SHP77 (cell line): Measurements from ENCODE around the gene TLE4.
"Not testable (repeated sequence)": the region's sequence is repeated elsewhere in the genome, so short reads cannot be mapped to it uniquely, and the experiment has no call there.

Experiments
- DNase-seq, 2 experiments: peaks; one replicate each; lab custom pipeline; 2025; lab: John Stamatoyannopoulos, UW

Gene TLE4

DNA sequence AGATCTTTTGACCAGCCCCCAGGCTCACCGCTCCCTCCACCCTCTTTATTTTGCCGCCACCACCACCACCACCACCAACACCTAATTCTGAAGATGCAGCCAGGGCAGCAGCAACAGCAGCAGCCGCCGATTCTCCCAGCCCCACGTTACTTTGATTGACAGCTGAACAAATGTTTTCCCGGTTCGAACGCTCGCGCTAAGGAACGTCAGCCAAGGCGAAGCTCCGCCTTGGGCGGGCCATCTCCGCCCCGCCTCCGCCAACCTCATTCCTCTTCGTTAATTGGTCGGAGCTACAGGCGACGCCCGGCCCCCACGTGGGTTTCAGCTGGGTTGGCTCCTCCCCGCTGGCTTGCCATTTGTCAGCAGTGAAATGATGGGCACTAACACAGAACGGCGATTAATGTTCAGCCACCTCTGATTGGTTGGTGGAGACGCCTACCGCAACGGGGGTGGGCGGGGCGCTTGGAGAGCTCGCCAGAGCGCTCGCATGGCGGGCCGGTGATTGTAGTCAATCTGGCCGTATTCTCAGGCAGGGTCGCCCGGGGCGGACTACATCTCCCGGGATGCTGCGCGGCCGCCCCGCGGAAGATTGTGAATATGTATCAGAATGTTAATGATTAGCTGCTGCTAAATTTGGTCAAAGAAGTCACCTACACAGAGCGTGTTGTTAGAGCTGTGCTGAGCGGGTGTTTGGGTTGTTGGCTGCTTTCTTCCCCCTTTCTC is at the start of gene TLE4:
TLE4 (plus strand) TSS at position 657 of the 723 bp plus-strand sequence. CDS start 826 bp downstream, outside the sequence.
- DNase-seq: peak; percentile 92 to 97

DNA sequence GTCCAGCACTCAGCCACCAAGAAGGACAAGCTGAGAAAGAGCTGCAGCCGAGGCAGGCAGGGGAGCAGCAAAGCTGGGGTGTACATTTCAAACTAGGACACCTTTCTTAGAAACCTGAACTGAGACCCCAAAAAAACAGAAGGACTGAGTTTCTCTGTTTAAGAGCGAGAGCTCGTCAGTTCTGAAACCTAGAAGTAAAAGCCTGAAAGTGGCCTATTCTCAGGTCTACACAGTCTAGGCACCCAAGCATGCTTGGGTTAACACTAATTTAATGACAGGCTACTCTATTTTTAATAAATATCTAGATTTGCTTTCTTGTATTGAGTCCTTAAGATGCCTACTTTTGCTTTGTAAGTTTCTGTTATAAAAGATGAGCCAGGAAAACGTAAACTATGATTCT is 49.0 kb upstream of the TLE4 start:
- DNase-seq: no peak

DNA sequence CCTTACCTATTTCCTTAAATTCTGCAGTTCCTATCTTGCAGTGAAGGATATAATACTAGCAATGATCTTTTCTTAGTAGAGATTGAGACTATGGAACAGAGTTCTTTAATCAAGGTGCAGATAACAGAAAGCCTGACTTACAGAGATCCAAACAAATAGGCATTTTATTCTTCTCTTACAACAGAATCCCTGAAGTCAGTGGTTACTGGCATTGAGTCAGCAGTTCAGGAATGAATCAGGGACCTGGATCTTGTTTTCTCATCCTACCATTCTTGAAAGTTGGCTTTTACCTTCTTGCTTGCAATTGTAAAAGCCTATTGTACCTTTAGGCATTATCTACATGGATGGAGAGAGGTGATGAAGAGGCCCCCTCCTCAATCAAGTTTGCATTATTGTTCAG is 47.5 kb upstream of the TLE4 start:
- DNase-seq: no peak

DNA sequence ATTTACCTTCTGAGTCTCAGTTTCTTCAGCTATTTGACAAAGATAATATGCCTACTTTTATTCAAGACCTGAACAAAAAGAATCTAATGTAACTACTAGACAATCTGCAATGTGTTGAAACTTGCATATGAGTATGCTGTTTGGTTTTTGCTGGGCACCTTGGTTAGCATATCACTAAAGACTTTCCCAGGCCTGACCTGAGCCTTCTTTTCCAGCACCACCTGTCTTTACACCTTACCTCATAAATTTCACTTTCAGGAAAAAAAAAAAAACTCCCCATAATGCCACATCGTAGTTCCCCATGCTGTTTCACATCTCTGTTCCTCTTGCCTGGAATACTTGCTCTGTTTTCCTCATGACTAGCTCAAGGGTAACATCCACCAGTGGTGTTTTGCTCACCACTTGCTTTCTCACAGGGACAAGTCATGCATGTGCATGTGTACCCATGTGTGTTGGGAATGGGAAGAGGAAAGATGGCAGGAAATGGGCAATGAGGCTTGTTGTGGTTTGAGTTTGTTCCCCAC is 45.6 kb upstream of the TLE4 start:
- no peak for DNase-seq

DNA sequence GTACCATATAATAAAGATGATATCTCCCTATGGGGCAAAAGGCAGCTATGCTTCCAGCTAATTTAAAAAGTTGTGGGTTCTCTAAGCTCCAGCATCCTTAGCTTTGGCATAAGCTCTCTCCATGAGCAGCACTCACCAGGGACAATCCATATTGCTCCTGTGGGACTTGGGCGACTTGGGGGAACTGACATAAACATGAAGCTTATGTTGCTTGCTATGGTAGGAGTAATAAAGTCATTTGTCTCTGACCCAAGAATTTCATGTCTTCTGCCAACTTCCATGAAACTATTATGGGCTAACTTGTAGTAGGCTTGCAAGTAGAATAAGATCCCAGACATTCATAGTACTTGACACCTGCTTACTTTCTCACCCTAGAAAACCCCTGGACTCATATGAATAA is 36.2 kb upstream of the TLE4 start:
- no peak for DNase-seq

DNA sequence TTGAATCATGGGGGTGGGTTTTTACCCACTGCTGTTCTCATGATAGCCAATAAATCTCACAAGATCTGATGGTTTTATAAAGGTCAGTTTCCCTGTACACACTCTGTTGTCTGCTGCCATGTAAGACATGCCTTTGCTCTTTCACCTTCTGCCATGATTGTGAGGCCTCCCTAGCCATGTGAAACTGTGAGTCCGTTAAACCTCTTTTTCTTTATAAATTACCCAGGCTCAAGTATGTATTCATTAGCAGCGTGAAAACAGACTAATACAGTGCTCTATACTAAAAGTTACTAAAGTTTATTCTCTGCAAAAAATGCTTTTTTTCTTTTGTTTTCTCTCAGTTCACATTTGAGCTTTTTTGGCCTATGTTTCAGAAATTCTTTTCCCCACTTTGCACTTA is 33.9 kb upstream of the TLE4 start:
- DNase-seq: no peak

DNA sequence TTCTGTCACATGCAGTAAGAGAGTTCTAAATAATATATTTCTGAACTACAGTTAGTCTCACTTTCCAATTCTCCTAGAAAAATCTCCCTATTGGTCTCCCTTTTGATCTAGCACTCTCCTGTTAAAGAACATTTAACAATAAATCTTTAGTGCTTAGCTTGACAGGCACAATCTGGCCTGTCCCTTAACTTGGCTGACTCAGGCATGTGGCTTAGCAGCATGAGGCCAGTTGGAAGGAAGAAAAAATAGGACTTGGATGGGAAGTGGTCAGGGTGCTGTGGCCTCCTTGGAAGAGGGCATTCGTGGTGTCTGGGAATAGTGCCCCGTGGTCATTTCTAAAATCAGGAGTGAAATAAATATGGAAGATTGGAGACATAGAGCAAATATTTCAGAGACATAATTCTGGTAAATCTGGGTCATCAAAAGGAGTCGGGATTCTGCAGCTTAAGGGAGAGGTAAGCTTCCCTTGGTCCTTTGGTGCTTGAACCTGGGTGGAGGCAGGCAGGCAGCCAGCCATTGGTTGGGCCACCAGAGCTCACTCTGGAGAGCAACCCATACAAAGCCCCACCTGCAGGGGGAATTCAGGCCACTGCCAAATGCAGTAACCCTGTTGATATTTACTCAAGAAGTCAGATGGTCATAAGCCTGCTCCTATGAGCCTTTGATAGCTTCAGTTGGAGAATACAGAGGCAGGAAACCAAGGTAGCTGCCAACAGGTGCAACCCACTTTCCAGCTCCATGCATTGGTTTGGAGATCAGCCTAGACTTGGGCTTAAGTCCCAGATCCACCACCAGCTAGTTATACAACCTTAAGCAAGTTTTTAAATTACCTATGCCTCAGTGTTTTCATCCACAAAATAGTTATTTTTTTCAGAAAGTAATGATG is 28.8 kb upstream of the TLE4 start:
- DNase-seq: peak in 1 of 2 experiments; percentile 12

DNA sequence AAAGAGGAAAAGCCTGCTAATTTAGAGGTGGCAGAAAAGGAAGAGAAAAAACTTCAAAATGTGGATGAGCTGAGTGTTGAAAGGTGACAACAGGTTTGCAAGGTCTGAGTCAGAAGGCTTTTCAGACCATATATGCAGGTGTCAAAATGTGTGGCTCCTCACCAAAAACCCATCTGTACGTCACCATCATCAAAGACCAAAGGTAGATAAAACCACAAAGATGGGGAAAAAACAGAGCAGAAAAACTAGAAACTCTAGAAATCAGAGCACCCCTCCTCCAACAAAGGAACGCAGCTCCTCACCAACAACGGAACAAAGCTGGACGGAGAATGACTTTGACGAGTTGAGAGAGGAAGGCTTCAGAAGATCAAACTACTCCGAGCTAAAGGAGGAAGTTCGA is 27.4 kb upstream of the TLE4 start:
- not testable (repeated sequence) for DNase-seq

DNA sequence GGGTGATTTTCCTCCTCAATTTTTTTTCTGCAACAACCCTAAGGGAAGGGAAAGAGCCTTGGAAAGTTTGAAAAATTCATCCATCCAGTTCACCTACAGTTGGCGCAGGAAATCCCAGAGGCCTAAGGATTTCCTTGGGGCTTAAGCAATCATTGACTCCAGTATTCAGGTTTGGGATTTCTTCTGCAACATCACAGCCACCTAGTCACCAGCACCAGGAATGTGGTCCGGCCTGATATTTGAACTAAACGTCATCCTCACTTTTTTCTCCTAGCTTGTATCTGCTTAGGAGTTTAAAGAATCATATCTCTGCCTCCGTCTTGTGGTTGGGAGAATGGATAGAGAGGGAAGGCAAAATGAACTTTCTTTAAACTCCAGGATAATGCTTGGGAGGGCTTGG is 20.2 kb upstream of the TLE4 start:
- no peak for DNase-seq

DNA sequence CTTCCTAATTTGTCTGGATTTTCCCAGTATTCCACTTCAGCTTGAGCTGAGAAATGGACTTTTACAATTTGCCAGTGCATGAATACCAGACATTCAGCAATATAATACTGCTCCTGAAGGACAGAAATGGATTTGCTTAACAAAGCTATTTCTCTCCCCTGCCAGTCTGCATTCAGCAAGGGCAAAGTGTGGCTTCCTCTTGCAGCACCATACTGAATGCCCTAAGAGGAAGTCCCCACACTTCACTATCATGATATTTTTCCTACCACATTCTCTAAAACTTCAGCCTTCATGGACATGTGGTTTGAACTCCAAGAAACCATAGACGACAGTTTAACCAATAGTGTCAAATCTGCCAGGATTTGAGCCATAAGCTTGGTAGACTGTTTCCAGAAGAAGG is 19.8 kb upstream of the TLE4 start:
- DNase-seq: no peak

DNA sequence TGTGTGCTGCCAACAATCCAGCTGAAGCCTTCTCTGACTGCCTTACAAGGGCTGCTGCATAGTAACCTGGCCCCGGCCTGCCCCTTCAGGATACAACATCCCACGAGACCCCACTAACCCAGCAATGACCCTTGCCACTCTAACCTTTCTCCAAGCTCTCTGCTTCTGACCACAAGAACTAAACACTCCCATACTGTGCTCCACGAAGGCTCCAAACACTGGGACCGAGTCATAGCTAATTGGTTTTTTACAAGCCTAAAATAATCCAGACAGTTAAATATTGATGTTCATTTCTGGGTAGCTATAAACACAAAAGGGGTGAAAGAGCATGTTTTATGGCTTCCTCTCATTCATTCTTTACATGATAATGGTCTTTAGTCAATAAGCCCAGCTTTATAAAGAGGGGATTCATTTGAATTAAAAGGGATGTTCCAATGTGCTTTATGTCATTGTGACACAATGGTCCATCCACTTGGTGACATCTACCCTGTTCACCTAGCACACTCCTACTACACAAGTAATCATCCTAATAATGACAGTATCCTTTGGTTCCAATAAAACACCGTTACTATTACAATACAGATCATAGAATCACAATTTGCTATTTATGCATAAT is 16.2 kb upstream of the TLE4 start:
- no peak for DNase-seq

DNA sequence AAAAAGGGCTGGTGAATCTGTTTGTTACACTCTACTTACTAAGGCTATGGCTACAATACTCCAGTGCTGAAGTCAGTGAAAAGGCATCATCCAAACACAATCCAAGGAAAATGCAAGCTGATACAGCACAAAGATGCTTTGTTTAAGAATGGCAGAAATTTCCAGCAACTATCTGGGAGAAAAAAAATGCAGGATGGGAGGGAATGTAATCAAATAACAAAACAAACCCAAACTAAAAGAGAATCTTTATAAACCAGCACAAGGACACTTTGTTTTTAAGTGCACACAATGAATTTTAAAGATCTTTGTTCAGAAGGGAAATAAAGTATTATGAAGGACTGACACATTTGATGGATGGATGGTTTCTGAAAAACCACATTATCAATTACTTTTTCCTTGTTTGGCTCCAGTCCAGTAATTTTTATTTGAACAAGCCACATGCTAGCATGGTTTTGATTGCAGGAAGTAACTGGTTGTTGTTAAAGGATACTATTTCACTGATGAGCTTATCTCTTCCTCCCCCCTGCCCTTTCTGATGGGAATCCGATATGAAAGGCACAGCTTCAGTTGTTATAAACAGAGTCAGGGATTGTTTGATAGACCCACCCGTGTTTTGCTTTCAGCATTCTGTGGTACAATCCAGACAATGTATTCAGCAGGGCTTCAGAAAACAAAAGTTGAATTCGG is 12.1 kb upstream of the TLE4 start:
- DNase-seq: no peak

DNA sequence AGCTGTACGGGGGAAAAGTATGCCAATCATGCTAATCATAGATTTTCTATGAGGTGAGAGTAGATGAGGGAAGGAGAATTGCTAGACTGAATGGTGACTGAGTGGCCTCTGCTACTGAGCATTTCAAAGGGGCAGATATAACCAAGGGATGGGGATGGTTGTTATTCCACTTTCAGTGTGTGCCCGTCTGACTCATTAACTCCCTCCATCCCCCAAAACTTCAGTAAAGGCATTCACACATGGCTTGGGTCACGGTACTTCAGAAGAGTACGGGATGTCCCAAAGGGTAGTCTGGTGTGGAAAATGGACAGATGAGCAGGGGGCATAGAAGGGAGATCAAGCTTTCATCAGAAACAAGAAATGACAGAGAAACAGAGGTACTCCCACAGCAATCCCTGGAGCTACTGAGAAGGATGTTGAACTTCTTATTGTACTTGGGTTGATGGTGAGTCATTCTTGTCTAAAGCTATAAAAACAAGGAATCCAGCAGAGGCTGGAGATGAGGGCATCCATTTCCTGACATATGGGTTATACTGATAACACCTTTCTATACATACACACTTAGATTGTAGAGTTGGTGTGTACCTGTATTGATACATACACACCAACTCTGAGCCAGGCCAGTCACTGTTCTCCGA is 8.9 kb upstream of the TLE4 start:
- DNase-seq: no peak

DNA sequence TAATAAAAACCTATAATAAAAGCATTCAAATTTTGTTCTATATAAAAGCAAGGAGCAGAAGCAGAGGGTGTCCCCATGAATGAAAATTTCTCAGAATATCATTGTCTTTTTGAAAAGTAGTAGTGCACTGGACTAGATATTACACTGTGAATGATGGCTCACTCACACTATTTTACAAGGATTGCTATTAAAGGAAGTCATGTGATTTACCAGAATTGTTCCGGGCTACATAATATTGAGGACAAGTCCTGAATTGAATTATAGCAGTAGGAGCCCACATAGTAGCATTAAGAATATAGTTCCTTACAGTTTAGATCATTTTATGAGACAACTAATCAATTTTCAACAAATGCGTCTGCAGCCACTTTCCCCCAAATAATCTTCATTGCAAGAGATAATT is 7.7 kb upstream of the TLE4 start:
- DNase-seq: no peak

DNA sequence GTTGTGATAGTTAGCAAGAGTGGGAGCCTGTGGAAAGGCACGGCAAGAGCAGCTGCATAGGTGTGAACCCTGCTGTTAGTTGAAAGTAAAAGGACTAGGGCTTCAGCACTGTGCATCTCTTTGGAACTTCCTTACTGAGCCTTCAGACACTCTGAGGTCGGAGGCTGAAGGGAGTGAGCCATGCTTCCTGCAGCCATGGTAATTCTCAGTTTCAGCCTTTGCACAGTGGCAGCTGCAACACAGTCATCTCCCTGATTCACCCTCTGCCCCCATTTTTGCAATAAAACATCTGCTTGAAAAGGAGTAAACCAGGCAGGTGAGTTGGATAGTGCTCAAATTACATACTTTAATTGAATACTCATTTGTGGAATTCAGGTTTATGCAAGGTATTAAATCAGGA is 6.5 kb upstream of the TLE4 start:
- no peak for DNase-seq

DNA sequence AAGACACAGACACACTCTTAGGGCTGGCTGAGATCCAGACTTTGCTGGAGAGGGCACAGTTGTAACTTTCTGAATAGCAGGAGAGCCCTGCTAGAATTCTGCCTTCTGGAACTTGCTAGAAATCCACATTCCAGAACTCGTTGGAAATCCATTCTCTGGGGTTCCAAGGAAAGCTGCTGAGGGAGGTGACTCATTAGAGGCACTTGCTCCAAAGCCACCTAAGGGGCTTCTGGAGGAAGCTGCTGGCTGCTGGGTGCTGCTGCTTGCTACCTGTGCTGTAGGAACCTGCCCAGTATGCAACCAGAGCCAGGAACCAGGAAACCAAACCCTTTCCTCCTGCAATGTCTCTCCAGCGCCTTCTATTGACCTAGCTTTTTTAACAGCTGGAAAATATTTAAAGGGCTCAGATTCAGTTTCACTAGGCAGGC is 4.1 kb upstream of the TLE4 start:
- DNase-seq: no peak

DNA sequence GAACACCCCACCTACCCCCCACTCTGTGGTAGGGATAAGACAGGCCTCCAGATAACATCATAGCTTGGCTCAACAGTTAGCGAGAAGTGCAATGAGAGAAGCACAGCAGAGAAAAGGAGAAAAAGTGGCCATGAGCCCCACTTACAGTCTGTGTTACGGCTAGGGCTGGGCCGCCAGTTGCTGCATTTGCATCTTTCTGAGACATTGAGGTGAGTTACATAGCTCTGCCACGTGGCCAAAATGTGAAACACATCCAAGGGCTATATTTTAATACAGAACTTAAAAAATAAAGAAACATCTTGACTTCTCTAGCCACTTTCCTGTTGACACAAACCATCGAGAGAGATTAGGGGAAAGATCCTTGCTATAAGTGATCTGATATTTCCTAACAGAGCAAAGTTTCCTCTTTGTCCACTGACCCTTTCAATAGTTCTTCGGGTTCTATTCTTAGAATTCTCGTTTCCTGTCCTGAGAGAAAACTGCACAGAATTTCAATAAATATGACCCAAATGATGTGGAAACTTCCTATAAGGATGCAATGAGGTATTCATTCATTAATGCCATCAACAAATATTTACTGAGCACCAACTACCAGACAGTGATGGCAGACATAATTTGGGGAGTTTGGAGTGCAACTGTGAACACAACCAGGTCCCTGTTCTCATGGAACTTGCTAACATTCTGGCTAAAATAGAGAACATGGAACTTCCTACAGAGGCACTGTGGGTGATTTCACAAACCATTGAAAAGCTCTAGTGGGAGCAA is 3.2 kb upstream of the TLE4 start:
- DNase-seq: no peak

DNA sequence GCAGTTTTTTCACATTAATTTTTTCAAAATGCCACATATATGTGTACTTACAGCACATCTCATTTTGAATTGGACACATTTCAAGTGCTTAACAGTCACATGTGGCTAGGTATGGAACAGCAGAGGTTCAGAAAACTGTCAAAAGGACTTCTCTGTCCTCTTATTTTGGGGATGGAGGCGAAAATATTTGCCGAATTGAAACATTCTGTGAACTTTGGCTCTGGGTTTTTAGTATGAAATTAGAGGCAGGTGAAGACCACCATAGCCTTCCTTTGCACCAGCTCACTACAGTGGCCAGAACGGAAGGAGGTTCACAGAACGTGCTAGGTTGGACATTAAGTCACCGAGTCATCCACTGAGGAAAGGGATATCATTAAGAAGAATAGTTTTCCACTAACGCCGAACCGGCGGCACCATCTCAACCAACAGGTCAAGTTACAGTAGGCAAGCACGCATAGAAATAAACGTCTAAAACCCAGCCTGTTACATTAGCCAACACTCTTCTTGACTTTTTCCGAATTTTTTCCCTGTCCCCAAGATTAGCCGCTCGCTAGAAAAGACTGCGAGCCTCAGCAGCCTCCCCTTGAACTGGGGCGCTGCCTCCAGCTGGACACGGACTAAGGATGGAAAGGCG is 1.8 kb upstream of the TLE4 start:
- no peak for DNase-seq

DNA sequence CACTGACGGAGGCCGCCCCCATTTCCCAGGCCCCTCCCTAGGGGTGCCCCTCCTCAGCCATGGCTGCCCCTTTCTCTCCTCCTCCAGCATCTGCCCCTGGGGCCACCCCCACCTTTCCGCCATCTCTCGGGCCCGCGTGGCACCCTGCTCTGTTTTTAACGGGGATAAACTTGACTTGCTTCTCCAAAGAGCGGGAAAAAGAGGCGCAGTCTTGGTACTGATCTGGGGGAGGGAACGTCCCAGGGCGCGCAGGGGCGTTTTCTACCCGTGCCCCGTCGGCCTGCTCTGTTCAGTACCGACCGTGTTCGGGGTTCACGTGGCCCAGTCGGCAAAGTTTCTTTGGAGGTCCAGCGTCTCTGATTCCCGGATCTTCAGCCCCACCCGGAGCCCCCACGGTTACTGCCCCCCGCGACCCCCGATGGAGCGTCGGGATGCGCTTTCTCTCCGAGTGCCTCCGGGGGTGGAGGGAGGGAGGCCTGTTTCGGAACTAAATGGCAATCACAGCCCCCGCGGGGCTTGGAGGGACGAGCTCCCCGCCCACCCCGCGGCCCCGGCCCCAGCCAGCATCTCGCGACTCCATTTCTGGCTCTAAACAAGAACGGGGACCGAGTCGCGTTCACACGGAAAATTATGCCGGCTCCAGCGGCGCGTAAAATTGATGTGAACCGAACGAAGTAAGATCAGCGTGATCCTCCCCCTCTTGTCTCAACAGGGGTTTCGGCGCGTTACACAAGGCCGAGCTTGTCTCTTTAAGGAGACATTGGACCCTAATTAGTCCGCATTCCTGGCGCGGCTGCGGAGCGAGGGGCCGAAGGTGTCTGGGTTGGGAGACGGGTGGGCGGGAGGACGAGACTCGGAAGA is 1.1 kb upstream of the TLE4 start:
- no peak for DNase-seq
